Stimulated activated CD4-positive, alpha-beta T cell treated with anti-CD3 and anti-CD28 coated beads, Interleukin-12 subunit alpha, Interleukin-12 subunit beta, amount 100 ng/mL, for 24 hours (primary cell): Measurements from ENCODE around the gene ATF7.
A peak's percentile ranks its signal among the peaks of the same experiment; 100 is the strongest.

Experiments
- DNase-seq, 2 experiments: peaks; one replicate each; pipeline ENCODE4 v3.0.0-alpha.2; 2020; ENCODE audit warnings: low read depth in 2 of 2

The ATF7 gene

DNA sequence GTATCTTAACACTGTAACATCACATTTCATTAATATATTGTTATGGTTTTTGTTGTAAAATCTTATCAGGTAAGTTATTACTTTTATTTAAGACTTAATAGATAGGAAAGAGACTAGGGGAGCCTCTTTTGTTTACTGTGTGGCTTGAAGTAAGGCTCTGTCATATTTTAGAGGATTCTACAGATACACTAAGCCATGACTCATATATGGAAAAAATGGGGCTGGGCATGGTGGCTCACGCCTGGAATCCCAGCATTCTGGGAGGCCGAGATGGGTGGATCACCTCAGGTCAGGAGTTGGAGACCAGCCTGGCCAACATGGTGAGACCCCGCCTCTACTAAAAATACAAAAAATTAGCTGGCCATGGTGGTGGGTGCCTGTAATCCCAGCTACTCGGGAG, 95.3 kb downstream of the ATF7 start:
- no peak for DNase-seq

DNA sequence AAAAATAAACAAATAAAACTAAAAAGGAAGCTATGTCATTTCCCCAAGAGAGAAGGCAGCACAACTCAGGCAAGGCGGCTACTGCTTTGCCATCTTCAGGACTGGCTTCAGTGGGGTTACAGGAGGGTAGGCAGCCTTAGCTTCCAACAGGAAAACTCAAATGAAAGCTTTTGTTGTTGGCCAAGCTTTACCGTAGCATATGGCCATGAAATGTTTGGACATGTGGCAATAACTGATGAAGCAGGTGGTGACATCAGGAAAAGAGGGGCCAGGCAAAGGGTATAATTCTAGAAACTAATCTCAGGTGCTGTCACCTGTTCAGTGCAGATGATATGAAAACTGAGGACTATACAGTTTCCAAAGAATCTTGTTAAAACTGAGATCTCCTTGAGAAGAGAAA, 96.1 kb downstream of the ATF7 start:
- DNase-seq, result no peak

DNA sequence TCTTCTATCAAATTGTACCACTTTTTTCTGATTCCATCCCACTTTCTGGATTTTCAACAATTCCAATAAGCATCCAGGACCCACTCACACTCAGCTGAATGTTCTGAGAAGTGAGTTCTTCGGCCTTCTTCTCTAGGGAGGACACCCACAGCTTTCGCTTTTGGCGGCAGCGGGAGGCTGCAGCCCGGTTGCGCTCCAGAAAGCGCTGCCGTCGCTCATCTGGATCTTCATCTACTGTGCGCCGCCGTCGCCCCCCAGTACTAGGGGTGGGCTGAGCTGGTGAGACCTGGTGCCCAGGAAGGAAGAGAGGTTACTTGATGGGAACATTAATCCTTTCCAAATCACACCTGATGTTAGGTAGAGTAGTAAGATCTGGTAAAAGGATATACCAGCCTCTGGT, 101.7 kb downstream of the ATF7 start:
- DNase-seq, result no peak

DNA sequence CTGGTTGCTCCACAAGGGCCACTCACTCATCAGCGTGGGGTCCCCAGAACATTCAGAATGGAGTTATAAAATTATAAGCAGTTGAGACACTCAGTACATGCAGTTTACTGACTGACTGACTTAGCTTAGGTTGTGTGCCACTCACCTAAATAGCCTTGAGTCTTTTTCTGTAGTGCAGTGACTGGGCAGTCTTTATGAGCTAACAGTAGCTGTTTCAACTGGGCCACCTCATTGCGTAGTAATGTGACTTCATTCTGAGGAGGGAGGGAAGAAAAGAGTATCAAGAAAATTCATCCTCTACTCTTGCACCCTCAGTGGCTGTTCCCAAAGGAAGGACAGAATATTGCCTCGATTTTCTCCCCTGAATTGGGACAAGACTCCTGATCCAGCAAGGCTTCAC, 103.1 kb downstream of the ATF7 start:
- DNase-seq, result no peak

DNA sequence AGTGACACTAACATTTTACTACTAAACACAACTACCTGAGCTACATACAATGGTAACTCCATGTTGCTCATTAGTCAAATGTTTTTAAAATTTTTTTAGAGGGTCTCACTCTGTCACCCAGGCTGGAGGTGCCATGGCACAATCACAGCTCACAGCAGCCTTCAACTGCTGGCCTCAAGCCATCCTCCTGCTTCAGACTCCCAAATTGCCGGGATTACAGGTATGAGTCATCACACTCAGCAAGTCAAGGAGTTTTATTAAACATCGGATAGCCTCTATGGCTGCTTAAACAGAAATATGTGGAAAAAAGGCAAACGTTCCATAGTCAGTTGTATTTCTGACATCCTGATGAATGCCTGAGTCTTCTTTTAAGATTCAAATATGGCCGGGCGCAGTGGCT, 107.8 kb downstream of the ATF7 start:
- no peak for DNase-seq

DNA sequence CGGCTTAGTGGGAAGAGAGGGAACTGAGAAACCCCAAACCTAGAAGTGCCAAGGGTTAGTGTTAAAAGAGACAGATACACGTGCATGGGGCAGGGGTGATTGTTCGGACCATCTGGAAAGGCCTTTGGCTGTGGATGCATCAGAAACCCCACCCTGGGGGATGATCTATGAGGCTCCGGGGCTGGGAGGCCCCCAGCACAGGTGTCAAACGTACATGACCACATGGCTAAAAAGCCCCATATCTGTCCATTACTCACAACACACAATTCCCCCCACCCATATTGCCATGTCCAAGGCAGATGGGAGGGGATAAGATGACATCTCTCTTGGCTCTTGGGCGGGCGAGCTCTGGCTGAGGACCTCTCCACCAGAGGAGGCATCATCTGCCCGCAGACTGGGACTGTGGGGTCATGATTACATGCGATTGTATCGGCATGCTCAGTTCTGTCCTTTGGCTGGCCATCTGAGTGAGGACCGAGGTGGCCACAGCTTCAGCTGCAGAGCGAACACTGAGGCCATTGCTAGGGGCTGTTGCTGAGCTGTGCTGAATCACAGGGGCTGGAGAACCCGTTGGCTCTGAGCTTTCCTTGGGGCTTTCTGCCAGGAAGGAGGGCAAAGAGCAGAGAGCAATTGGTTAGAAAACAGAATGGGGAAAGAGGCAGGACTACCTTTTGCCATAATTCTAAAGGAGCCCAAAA, 109.3 kb downstream of the ATF7 start:
- no peak for DNase-seq

DNA sequence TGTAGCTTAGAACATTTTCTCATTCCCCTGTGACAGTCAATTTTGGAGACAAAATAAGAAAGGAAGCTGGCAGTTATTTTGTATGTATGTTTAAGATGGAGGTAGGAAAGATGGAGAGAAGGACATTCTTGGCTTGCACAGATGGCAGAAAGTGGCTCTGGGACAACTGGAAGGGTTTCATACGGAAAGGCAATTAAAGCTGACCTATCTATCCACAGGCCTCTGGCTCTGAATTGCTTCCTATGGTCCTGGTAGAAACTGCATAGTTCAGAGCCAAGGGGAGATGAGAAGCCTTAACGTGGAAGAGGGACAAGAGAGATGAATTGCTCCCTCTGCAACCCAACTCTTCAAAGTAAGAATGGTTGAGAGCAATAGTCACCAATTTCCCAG, 110.9 kb downstream of the ATF7 start:
- DNase-seq, result no peak

DNA sequence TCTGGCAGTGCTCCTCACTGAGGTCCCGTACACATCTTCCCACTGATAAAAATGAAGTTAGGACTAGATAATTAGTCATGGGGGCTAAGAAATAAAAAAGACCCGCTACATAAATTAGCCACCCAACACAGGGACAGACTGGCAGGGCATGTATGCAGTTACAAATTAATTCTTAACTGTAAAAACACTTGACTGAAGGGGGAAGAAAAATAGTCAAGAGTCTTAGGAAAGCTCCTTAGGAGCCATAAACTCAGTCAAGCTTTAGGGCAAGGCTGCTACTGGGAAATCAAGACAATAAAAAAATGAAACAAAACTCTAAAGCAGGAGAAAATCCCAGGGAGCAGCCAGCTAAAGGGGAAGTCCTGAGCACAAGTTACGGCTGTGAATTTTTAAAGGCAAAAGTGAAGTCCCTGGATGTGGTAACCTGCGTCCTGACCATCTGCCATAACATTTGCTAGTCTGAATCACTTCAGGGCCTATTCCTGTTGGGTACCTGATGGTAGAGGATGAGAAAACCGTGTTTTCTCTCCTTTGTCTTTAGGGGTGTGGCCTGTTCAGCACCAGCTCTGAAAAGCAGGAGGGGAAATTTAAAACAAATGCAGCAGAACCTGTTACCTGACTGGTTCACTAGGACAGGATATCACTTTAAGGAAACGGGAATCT, 111.4 kb downstream of the ATF7 start:
- DNase-seq, result no peak

DNA sequence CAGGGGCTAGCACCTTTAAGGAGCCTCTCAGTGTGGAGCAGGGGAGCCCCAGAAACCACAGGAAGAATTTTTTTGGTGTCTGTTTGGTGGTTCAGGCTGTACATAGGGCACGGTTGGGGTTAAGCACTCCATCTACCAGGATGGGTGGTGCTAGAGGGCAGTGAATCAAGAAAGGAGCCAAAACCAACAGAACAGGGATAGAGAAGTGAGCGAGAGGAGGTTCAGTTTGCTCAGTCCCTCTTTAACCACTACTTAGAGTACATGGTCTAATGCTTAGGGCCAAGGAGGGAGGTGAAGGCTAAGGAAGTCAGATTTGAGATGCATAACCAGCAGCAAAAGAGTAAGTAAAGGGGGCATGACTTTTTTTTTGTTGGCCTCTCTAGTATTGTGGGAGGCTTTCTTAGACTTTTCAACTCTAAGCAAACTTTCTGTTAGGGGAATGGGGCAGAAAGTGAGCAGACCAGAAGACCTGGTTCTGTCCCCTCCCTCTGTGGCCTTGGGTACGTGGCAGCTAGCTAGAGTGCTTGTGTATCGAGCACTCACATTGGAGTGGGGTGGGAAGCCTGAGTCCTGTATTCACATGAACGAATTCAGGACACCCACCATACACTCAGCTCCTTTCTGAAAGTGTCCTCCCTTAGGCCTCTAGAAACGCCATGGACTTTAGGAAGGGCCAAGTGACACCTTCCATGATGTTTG, 112.3 kb downstream of the ATF7 start:
- no peak for DNase-seq

DNA sequence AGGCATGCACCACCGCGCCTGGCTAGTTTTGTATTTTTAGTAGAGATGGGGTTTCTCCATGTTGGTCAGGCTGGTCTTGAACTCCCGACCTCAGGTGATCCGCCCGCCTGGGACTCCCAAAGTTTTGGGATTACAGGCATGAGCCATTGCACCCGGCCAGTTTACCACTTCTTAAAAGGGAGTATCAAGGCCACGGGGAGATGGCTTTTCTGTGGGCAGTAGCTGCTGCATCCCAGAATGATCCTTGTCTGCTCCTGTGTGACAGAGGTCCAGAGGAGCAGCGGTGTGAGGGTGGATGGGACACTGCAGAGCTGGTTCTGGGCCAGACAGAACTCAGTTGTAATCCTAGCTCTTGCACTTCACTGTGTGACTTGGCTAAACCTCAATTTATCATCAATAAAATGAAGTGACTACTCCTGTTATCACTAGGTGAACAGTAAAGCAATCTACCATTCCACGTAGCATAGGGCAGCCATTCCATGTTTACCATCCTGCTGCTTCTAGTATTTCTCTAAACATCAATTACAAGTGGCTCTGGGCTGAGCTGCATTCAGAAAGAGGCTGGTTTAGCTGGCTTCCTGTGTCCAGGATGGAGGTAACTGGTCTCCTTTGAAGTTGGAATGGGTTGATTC, 115.9 kb downstream of the ATF7 start:
- DNase-seq, result no peak

DNA sequence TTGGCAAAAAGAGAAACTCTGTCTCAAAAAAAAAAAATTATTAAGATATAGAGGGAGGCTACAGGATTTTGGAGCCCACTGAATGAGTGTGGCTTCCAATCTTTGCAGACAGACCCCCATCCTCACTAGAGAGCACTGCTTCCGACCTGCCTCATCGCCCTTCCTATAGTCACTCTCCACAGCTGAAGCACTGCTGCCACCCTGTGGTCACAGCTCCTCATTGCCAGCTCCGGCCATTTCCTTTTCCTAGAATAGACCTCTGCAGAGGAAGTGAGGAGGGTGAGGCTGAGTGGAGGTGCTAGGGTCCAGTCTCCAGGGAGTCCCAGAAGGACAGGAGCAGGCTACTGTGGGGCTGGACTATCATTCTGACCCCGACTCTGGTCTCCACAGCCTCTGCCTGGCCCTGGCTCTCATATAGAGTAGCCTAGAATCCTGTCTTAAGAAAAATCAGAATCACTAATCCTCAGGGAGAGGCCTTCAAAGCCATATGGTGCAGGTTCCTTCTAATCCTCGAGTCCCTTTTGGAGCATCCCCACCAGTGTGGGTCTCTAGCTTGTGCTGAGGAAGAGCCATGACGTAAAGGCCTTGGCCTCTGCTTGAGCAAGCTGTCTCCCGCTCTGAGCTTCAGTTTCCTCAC, 117.5 kb downstream of the ATF7 start:
- DNase-seq, result peak; percentile 72 to 84

DNA sequence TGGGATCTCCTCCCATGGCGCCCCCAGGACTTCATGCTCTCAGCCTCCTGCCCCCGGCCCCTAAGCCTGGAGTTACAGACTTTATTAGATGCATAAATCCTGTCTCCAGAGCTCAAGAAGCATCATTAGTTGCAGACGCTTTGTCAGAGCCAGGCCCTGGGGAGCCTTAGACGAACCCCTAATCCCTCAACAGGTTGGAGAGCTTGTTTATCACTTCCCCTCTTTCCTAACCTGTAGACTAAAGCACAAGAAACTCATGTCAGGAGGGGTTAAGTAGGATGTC, 118.6 kb downstream of the ATF7 start:
- no peak for DNase-seq

DNA sequence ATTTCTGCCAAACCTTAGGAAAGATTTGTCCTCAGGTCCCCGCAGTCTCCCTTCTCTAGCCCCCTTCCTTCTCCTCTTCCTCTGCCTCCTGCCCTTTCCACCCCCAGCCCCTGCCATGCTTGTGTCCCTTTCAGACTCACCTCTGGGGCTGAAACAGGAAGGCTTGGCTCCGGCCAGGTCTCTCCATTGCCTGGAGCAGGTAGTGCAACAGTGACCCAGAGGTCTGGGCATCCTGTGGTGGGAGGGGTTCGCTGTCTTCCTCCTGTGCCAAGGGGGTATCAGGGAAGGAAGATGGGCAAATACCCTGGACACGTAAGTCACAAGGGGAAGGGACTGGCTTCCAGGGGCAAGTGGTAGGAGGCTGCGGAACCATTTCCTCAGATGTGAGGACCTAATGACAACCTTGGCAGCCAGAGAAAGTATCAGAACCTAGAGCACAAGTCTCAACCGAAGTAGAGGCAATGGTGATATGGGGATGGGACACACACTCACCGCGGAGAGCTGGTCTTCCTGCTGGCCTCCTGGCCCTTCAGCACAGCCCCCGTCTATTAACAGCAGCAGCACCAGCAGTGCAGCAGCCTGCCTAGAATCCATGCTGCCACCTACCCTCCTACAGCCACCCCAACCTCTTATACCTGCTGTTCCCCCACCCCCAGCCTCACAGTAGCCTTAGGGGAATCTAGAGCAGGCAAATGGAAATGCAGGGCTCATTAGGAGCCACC, 119.1 kb downstream of the ATF7 start, which contains the start of gene NPFF:
NPFF (minus strand) TSS at position 604 of the 722 bp plus-strand sequence; CDS start at position 594, 10 bp downstream.
- no peak for DNase-seq

DNA sequence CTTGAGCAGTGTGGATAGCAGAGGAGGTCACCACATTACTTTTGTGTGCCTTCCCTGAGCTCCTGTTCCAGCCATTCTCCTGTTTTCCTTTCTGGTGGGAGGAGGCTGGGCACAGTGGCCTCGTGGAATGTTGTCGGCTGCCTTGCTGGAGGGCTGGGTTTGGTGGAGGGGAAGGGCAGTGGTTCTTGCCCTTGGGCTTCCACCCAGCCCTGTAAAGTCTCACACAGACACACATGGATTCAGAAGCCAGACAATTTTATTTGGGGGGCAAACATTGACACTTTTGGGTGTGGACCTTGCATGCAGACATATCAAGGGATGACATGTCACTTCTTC, 119.8 kb downstream of the ATF7 start:
- DNase-seq, result no peak

DNA sequence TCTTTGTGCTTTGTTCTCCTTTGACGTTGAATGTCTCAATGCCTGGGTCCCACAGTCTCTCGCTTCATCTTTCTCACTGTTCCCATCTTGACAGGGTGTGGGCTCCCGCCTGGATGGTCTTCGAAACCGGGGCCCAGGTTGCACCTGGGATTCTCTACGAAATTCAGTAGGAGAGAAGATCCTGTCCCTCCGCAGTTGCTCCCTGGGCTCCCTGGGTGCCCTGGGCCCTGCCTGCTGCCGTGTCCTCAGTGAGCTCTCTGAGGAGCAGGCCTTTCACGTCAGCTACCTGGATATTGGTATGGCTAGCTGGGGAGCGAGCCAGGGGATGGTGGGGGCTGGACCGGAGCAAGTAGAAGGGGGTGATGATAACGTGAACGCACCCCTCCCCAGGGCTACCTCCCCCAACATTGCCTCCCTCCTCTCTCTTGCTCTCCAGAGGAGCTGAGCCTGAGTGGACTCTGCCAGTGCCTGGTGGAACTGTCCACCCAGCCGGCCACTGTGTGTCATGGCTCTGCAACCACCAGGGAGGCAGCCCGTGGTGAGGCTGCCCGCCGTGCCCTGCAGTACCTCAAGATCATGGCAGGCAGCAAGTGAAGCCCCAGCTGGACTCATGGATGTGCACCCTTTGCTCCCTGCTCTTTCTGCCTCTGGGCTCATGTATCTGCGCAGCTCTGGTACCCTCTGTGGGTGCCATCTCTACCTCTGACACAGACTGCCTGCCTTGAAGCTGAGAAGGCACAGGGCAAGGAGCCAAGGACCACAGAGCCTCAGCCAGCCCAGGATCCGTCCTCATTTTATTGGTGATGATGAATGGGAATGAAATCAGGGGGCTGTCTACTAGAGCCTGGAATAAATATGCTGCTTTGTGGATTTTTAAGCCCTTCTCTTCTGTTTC, 120.4 kb downstream of the ATF7 start:
- DNase-seq, result no peak

DNA sequence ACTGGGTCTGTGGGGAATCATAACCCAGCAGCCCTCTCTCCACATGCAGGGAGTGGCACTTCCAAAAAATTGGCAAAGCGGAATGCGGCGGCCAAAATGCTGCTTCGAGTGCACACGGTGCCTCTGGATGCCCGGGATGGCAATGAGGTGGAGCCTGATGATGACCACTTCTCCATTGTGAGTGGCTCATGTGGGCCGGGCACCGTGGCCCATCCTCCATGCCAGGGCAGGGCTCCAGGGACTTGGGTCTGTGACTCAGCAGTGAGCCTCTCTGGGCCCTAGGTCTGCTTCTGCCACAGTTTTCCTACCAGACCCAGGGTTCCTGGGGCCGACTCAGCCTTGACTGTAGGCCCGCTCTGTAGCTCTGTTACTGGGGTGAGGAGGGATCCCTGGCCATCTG, 121.1 kb downstream of the ATF7 start:
- DNase-seq, result no peak

DNA sequence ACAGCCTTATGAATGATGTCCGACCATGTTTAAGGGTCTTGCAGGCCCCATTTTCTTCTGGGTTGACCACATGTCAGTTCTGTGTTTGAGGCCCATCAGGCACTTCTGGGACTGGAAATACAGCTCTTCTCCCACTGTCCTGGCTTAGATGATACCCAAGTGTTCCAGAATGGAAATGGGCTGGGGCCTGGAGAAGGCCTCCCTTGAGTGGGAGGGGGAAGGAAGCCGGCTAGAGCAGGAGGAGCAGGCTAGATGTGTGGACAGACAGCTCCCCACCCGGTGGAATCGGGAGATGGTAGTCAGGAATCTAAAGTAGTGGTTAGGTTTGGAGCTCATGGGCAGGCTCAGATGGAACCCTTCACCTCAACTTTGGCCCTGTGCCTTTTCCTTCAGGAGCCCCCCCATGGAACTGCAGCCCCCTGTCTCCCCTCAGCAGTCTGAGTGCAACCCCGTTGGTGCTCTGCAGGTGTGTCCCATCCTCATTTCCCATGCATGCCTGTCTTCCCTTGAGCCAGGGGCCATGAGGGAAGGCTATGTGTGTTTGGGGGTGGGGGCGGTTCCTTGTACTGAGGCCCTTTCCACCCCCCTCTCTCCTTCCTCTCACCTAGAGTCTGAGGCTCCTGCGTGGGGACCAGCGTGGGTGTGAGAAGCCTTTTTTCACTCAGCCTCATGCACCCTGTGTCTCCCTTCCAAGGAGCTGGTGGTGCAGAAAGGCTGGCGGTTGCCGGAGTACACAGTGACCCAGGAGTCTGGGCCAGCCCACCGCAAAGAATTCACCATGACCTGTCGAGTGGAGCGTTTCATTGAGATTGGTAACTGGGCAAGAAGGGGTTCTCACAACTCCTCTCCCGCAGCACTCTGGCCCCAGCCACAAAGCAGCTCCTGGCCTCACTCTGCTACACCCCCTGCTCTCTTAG, 121.9 kb downstream of the ATF7 start:
- no peak for DNase-seq

DNA sequence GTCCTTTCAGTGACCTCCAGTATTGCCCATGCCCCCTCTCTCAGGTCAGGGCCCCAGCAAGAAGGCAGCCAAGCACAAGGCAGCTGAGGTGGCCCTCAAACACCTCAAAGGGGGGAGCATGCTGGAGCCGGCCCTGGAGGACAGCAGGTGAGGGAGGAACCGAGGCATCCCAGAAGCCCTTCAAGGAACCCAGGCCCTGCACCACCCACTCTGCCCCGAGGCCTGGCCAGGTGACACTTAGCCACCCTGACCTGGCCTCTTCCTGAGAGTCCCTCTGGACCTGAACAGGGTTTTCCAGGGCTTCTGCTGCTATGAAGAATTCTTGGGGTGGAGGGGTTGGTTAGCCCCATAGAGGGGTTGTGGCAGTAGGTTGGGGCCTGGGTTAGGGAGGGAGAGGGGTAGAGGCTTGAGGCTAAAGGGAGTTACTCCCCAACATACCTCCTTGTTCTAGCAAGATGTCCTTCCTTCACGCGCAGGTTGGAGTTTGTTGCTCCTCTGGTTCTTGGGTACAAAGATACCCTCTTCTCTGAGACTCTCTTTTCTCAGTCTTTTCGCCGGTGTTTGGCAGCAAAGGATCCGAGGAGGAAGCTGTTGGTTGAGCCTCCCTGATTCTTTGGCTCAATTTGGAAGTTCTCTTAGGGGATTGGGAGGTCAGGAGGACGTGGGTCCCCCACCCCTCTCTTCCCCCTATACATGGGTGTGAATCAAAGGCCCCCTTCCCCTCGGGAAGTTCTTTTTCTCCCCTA, 123.0 kb downstream of the ATF7 start:
- no peak for DNase-seq

DNA sequence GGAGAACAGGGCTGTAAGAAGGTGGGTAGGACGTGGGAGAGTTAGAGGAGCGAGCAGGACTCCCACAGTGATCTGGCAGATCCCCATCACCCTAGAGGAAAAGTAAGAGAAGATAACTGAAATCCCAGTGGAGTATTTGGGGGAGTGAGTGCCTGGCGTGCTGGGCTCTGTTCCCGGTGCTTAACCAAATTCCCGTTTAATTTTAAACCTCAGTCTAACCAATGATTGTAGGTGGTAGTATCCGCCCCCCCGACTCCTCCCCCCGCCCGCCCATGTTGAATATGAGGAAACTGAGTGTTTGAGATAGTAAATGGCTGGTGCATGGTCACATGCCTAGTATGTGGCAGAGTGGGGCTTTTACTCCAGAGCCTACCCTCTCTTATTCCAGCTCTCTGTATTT, 123.9 kb downstream of the ATF7 start:
- no peak for DNase-seq
